Measurements from ENCODE around the gene WFDC2. TPM values are rescaled to one million over a fixed set of nuclear protein-coding genes. Genes with fewer than 3 reads are reported as not detected.

Gene WFDC2
- polyA plus RNA-seq, 4 donors: 171 to 224 (median 204) TPM

Other genes starting within 250 kb of the WFDC2 start
- under 1 TPM in 1 of 4 donors, not detected in 3; 0.08 TPM for gene SEMG2, start 248.4 kb upstream of the WFDC2 start, polyA plus RNA-seq (ENCODE audit: insufficient read length in 4 of 4)
- under 1 TPM in 3 of 4 donors, not detected in 1; 0.26 to 0.34 (median 0.26) TPM for gene SLPI, start 215.2 kb upstream of the WFDC2 start, polyA plus RNA-seq (ENCODE audit: insufficient read length in 4 of 4)
- gene RBPJL, start 162.9 kb upstream of the WFDC2 start, polyA plus RNA-seq (ENCODE audit: insufficient read length in 4 of 4): under 1 TPM in 1 of 4 donors, not detected in 3; 0.06 TPM
- gene MATN4, start 161.5 kb upstream of the WFDC2 start, polyA plus RNA-seq (ENCODE audit: insufficient read length in 4 of 4): under 1 TPM; 0.20 to 0.58 (median 0.40) TPM
- 100 to 1,000 TPM; 168 to 196 (median 184) TPM for gene SDC4, start 121.3 kb upstream of the WFDC2 start, polyA plus RNA-seq (ENCODE audit: insufficient read length in 4 of 4)
- gene SYS1, start 106.6 kb upstream of the WFDC2 start, polyA plus RNA-seq (ENCODE audit: insufficient read length in 4 of 4): 10 to 100 TPM; 35.4 to 38.0 (median 35.6) TPM
- 1 to 10 TPM in 2 of 4 donors, under 1 TPM in 2; 0.94 to 1.6 (median 1.2) TPM for gene TP53TG5, start 91.4 kb upstream of the WFDC2 start, polyA plus RNA-seq (ENCODE audit: insufficient read length in 4 of 4)
- 10 to 100 TPM; 24.7 to 29.7 (median 26.3) TPM for gene DBNDD2, start 61.5 kb upstream of the WFDC2 start, polyA plus RNA-seq (ENCODE audit: insufficient read length in 4 of 4)
- gene PIGT, start 53.6 kb upstream of the WFDC2 start, polyA plus RNA-seq (ENCODE audit: insufficient read length in 4 of 4): 100 to 1,000 TPM in 3 of 4 donors, 10 to 100 TPM in 1; 97.4 to 105 (median 103) TPM
- not detected for gene SPINT3, start 45.9 kb downstream of the WFDC2 start, polyA plus RNA-seq (ENCODE audit: insufficient read length in 4 of 4)
- gene WFDC6, start 69.7 kb downstream of the WFDC2 start, polyA plus RNA-seq (ENCODE audit: insufficient read length in 4 of 4): not detected
- under 1 TPM; 0.12 to 0.36 (median 0.16) TPM for gene EPPIN, start 77.6 kb downstream of the WFDC2 start, polyA plus RNA-seq (ENCODE audit: insufficient read length in 4 of 4)
- gene WFDC8, start 109.5 kb downstream of the WFDC2 start, polyA plus RNA-seq (ENCODE audit: insufficient read length in 4 of 4): under 1 TPM in 2 of 4 donors, not detected in 2; 0.05 to 0.18 TPM
- not detected for gene WFDC10A, start 160.0 kb downstream of the WFDC2 start, polyA plus RNA-seq (ENCODE audit: insufficient read length in 4 of 4)
- gene WFDC9, start 161.5 kb downstream of the WFDC2 start, polyA plus RNA-seq (ENCODE audit: insufficient read length in 4 of 4): not detected
- gene WFDC11, start 200.5 kb downstream of the WFDC2 start, polyA plus RNA-seq (ENCODE audit: insufficient read length in 4 of 4): under 1 TPM in 1 of 4 donors, not detected in 3; 0.10 TPM
- not detected for gene WFDC13, start 232.3 kb downstream of the WFDC2 start, polyA plus RNA-seq (ENCODE audit: insufficient read length in 4 of 4)
- gene WFDC10B, start 235.3 kb downstream of the WFDC2 start, polyA plus RNA-seq (ENCODE audit: insufficient read length in 4 of 4): not detected

All from right renal pelvis (tissue), 4 donors.